Stimulated activated CD8-positive, alpha-beta memory T cell treated with anti-CD3 and anti-CD28 coated beads, Interleukin-4, amount 100 ng/mL, for 1 hour (primary cell): ENCODE data around the gene THUMPD2.
"Not testable (repeated sequence)": the region's sequence is repeated elsewhere in the genome, so short reads cannot be mapped to it uniquely, and the experiment has no call there.

Source experiments
- DNase-seq, 2 donors: peaks; one replicate each; pipeline ENCODE4 v3.0.0-alpha.2; 2020; ENCODE audit warnings: low read depth in 2 of 2, low spot score in 1 of 2

The THUMPD2 gene

GRCh38 chr2:39755466-39755865 lies 23.6 kb downstream of the THUMPD2 start:
- no peak for DNase-seq

GRCh38 chr2:39743269-39743776 lies 35.7 kb downstream of the THUMPD2 start:
- DNase-seq: no peak

- DNase-seq: no peak
These were observed 37.2 kb downstream of the THUMPD2 start for GRCh38 chr2:39741871-39742270.

- DNase-seq: no peak
These were observed 39.7 kb downstream of the THUMPD2 start for GRCh38 chr2:39739386-39739785.

- DNase-seq: no peak
These were observed 40.1 kb downstream of the THUMPD2 start for GRCh38 chr2:39738936-39739335.

GRCh38 chr2:39737661-39738060 lies 41.4 kb downstream of the THUMPD2 start:
- no peak for DNase-seq

GRCh38 chr2:39736640-39737039 lies 42.4 kb downstream of the THUMPD2 start:
- no peak for DNase-seq

- no peak for DNase-seq
These were observed 43.4 kb downstream of the THUMPD2 start for GRCh38 chr2:39735648-39736047.

- DNase-seq: no peak
These were observed 44.6 kb downstream of the THUMPD2 start for GRCh38 chr2:39734445-39734844.

- no peak for DNase-seq
These were observed 45.9 kb downstream of the THUMPD2 start for GRCh38 chr2:39733070-39733674.

- DNase-seq: no peak
These were observed 46.6 kb downstream of the THUMPD2 start for GRCh38 chr2:39732482-39732881.

GRCh38 chr2:39731546-39731945 lies 47.5 kb downstream of the THUMPD2 start:
- DNase-seq: no peak

- DNase-seq: no peak
These were observed 48.3 kb downstream of the THUMPD2 start for GRCh38 chr2:39730685-39731302.

GRCh38 chr2:39730276-39730675 lies 48.8 kb downstream of the THUMPD2 start:
- DNase-seq: no peak

GRCh38 chr2:39728941-39729351 lies 50.1 kb downstream of the THUMPD2 start:
- DNase-seq: no peak

- DNase-seq: not testable (repeated sequence)
These were observed 51.0 kb downstream of the THUMPD2 start for GRCh38 chr2:39728085-39728484.

GRCh38 chr2:39725401-39725800 lies 53.7 kb downstream of the THUMPD2 start:
- DNase-seq: no peak

- no peak for DNase-seq
These were observed 54.3 kb downstream of the THUMPD2 start for GRCh38 chr2:39724828-39725144.

GRCh38 chr2:39723946-39724827 lies 54.9 kb downstream of the THUMPD2 start:
- no peak for DNase-seq

GRCh38 chr2:39723497-39723896 lies 55.6 kb downstream of the THUMPD2 start:
- DNase-seq: no peak

GRCh38 chr2:39720970-39721369 lies 58.1 kb downstream of the THUMPD2 start:
- DNase-seq: no peak

GRCh38 chr2:39719317-39719716 lies 59.7 kb downstream of the THUMPD2 start:
- DNase-seq: no peak
